ENCODE results near the gene IL22RA1.

DNA sequence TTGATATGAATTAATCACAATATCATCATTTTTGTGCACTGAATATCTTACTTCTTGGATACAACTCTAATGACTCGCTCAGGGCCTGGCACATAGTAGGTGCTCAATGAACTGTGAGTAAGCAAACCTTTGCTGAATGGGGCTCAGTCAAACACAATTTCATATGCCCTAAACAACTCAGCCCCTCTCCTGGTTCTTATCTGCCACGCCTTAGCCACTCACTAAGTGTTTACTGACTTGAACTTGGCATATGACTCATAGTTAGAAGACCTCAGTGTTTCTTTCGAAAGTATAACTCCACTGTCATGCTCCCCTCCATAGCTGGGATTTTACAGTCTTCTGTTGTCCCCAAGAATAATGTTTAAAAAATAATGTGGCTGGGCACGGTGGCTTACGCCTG is 48.9 kb upstream of the IL22RA1 start:
- TF ChIP-seq CTCF (IDR thresholded peaks at IDR 0.05; ENCODE audit: insufficient read depth, low read depth, low read length) = no peak
- TF ChIP-seq EZH2 (IDR thresholded peaks at IDR 0.05; ENCODE audit: insufficient read depth, low read length) = no peak

Measured in astrocyte (in vitro differentiated cells and primary cell).